ENCODE data around the gene TMED8.

GRCh38 chr14:77375973-77376770, 722 bp downstream of the TMED8 start:
- TF ChIP-seq ZNF350 (tag by site-specific recombination; IDR thresholded peaks at IDR 0.05): no peak
- no peak for TF ChIP-seq ZNF175 (tag by site-specific recombination; IDR thresholded peaks at IDR 0.05)
- TF ChIP-seq ZNF629 (tag by site-specific recombination; IDR thresholded peaks at IDR 0.05): no peak
- no peak for TF ChIP-seq CTCF (tag by site-specific recombination; IDR thresholded peaks at IDR 0.05)
- no peak for TF ChIP-seq PATZ1 (tag by site-specific recombination; IDR thresholded peaks at IDR 0.05)
- no peak for TF ChIP-seq ZNF37A (tag by site-specific recombination; IDR thresholded peaks at IDR 0.05)
- TF ChIP-seq ZBTB49 (tag by site-specific recombination; IDR thresholded peaks at IDR 0.05; ENCODE audit: low read depth): no peak
- TF ChIP-seq REPIN1 (tag by site-specific recombination; IDR thresholded peaks at IDR 0.05; ENCODE audit: low read depth): no peak
- no peak for TF ChIP-seq GLI4 (tag by site-specific recombination; IDR thresholded peaks at IDR 0.05)
- TF ChIP-seq ZSCAN4 (tag by site-specific recombination; IDR thresholded peaks at IDR 0.05): no peak
- no peak for TF ChIP-seq ZNF324 (tag by site-specific recombination; IDR thresholded peaks at IDR 0.05)
